SKM-1 treated with dmso at 0.1 percent for 144 hours (cell line): ENCODE results near the gene AJUBA.
A peak's percentile ranks its signal among the peaks of the same experiment; 100 is the strongest.
"Not testable (repeated sequence)": the region's sequence is repeated elsewhere in the genome, so short reads cannot be mapped to it uniquely, and the experiment has no call there.

Experiments used
- DNase-seq: peaks from one replicate; lab custom pipeline; 2025; ENCODE audit not compliant: unreplicated experiment; lab: John Stamatoyannopoulos, UW

Gene AJUBA

DNA sequence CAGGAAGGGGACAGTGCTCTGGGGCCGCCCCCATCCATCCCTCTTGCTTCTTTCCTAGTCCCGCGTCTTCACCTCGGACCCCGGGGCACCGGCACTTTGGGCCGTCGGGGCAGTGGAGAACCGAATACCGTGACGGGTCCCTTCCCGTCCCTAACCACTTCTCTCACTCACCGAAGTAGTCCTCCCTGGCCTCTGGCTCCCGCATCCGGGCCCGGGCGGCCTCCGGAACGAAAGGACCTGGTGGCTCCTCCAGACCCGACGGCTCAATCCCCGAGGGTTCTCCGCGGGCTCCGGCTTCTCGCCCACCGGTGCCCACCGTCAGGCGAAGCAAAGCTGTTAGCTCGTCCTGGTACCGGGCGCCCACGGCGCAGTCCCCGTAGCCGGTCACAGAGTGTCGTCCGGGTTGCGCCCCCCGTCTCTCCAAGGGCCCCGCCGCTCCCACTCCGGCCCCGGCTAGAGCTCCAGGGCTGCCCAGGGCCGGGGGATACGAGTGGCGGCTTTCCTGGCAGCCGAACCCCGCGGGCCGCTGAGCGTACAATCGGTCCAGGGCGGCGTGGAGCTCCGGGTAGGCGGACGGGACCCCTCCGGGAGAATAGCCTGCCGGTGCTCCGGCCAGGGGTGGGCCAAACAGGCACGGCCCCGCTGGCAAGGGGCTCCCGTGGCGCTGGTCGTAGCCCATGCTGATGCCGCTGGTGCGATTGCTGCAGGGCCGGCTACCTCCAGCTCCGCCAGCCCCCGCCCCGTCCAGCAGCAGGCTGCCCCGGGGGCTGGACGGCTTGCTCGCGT is 1.1 kb downstream of the AJUBA start:
- no peak for DNase-seq

DNA sequence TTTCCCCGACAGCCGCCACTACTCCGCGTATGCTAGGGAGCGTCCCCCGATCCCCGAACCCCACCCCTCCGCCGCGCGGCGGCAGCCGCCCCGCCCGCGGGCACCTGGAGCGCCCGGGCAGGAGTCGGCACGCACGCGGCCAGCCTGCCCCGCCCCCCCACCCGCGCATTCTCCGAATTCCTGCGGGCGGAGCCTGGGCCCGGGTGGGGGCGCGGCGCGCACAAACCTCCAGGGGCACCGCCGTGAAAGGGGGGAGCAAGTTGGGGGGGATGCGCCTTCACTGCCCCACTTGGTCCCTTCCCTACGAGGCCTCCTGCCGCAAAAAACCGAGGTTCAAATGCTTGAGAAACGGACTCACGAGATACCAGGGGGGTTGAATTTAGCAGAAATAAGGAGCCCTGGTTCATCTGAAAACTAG is 1.7 kb downstream of the AJUBA start:
- DNase-seq, result no peak

DNA sequence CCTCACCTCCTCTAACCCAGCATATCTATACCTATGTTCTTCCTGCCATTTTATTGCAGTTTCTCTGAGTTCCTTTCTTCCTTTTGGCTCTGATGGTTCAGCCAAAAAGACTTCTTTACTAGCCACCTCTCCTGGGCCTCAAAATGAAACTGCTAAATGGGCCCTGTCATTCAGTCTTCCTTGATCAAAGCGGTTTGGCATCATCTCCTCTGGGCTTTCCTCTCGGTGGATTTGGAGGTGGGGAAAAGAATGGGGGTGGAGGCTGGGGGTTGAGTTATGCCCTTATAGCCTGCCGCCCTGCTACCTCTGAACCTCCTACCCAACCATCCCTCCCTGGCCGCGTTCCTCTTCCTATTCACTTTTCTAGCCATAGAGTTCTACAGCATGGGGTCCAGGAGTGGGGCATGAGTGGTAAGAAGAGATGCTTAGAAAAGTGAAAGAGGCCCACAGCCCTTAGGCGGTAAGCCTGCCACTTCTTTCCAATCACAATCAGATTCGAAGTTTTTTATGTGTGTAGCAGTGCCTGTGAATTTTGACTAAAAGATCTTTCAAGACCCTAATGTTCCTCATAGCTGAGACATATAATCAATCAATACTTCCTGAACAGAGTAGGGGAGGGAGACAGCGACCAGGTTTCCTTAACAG is 2.5 kb downstream of the AJUBA start:
- no peak for DNase-seq

DNA sequence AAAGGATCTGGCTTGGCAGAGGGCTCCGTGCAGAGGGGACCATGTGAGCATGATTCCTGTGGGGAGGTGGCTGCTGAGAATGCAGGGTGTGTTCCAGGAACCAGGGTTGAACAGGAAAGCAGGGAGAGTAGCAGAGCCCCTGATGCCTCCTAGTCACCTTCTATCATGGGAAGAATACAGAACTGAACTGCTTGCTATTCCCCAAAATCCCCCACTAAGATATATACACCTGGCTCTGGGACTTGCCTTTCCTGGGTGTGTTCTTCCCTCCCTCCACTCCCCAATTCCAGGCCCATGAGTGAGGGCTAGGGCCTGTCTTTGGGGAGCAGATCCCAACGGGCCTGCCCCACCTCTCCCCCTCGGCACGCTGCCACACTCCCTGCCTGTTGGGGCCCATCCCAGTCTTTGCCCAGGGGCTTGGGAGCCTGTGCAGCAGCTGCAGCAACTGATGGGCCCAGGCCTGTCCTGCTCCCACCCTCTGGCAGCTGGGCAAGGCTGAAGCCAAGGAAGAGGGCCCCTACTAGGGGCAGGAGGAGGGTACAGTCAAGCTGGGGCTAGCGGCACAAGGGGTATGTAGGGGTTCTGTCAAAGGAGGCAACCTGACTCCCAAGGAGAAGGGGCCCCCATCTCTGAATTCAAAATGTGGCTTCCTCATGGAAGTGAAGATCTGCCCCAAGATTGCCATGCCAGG is 3.2 kb downstream of the AJUBA start:
- no peak for DNase-seq

DNA sequence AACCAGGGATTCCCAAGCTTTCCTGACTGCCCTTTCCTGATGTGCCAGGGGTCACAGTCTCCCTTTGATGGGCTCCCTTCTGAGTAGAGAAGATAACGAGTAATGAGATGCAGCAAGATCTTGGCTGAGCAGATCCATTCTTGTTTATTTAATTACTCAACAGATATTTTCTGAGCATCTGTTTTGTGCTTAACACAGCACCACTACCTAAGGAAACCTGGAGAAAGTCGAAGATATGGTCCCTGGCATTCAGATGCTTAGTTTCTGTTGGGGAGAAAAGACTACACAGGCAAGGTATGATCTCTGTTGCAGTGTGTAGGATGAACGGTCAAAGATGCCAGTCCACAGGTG is 3.9 kb downstream of the AJUBA start:
- no peak for DNase-seq

DNA sequence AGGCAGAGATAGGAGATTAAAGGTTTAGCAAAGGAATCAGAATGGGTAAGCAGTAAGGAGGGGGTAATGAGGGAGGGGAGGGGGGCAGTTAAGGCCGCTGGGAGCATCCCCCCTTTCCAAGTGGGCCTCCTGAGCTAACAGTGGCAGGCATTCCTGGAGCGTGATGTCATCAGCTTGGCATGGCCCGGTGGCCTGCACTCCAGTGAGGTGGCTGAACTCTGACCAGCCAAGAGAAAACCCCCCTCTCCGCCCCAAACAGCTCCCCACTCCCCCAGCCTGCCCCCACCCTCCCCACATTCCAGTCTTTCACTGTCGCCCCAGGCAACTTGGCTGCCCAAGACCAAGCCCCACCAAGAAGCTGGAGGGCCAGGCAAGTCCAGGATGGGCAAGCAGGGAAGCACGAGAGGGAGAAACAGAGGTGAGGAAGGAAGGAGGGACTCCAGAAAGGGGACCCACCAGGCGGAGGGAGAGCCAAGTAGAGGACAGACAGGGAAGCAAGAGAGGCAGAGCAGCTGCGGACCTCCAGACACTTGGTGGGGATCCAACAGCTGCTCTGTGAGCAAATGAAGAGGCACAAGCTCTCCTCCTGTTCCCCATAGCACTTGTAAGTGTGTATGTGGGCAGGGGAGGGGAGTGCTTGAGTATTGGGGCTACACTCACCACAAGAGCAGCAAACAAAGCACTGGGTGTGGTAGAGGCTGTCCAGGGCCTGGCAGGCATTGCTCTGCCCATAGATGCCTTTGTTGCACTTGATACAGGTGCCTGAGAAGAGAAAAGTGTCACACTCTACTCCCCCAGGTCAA is 4.5 kb downstream of the AJUBA start:
- no peak for DNase-seq

DNA sequence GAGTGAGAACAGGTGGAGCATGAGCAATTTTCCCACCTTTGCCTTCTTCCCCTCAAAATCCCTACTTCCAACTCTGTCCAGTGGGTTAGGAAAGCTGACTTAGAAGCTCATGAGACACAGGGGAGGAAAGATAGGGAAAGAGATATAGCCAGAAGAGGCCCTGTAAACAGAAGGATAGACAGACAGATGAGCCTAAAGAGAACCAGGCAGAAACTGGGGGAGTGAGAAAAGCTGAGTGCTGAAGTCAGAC is 5.0 kb downstream of the AJUBA start:
- DNase-seq, result no peak

DNA sequence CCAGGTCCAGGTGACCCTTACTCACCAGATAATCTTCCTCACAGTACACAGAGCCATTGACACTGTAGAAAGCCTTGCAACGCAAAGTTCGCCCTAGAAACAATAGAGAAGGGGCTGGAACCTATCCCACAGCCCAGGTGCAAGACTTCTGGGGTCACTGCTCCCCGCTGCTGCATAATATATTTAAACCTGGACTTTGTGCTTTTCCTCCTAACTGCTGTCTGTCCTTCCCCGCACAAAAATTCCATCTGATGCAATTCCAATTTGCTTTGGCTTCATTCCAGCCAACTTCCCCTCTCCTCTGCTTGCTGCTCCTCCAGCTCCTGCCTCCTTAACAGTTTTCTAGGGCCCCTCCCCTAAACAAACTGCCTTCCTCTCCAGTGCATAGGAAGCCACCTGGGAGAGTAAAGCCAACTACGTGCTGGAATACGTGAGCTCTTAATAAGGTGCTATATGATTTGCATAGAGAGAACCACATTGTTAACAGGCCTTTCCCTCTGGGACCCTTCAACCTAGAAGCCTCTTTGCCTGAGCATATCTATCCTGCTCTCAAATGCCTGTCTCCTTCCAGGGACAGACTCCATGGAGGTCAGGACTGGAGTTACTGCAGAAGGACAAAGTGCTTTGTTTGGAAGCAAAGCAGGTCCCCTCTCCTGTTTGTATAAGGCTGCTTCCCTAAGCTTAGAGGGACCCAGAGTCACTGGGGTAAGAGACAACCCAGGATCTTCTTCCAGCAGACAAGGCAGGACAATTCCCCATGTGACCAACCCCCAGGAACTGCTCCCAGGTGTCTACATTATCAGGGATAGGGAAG is 5.5 kb downstream of the AJUBA start:
- no peak for DNase-seq

DNA sequence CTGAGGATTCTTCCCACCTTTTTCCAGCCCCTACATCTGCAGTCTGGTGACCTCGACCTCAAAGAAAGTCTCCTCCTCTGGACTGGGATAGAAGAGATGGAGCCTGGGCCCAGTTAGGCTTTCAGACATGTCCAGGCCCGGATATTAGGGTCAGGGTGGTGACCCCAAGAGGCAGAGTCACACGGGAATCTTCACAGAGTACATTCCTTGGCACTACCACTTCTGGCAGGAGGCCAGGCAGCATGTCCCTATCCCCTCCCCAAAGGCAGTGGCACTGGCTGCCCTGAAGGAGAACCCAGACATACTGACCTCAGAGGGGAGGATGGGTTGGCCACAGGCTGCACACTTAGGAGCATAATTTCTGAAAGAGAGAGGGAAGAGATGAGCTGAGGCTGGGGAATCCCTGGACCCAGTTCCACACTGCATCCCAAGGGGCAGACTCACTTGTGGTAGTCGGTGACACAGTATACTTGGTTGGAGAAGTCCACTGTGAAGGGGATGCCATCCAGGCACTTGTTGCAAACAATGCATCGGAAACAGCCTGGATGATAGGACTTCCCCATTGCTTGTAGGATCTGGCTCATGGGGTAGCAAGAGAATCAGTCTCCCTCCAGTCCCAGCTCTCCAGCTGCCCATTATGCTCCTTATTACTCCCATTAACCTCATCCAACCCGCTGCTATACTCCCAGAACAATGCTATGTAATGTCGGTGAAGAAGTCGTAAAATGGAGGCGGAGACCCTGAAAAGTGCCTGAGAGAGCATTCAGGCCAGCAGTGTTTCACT is 7.6 kb downstream of the AJUBA start:
- no peak for DNase-seq

DNA sequence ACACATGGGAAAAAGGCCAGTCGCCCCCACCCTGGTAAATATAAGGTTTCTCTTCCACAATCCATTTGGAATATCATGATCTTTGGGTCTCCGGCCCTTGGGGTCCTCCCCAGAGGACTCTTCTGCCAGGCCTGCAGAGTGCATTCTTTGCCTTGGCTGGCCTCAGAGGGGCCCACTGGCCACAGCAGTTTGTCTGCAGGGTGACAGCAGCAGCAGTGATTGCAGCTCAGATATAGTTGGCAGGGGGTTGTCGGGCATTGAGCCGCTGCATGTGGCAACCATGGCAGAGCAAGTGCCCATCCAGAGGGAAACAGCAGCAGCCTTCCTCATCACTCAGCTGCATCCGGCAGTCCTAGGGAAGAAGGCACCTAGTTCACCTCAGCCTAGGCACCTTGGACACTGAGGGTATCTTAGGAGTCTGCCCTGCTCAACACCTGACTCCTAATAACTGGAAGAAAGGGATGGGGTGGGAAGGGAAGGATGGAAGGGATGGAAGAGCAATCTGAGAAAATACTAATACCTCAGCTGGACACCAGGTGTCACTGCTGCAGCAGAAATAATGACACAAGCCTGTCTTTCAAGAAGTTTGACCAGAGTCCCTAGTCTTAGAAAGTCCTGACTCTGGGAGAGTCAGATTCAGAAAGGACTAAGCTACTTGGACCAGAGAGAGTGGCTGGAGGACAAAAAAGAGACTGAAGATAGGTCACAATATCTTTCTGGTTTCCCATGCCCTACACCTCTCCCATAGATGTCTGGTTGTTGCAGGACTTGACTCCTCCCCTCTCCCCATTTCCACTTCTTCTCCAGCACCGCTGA is 8.9 kb downstream of the AJUBA start:
- DNase-seq, result peak; percentile 11

DNA sequence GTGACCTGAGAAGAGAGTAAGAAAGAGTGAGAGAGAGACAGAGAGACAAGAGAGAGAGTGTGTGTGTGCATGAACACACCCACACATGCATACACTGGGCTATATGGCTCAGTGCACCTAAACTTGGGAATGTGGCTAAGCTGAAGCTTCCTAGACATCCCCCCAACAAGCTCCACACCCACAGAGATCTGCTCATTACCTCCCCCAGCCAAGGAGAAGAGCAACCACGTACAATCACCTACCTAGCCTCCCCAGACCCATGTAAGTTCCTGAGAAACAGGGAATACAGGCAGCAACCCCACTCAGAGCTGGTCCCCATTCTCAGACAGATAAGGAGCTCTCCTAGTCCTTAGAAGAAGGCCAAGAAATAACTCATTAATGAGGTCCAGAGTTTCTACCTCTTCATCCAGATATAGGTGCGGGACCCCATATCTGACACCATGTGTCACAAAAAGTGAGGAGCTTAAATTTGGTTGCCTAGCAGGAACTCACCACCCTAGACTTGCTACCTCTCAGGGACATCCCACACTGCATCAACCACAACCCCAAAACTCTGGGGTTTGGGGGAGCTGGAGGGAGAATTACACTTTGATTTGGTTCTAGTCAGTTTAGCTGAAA is 9.9 kb downstream of the AJUBA start:
- no peak for DNase-seq

DNA sequence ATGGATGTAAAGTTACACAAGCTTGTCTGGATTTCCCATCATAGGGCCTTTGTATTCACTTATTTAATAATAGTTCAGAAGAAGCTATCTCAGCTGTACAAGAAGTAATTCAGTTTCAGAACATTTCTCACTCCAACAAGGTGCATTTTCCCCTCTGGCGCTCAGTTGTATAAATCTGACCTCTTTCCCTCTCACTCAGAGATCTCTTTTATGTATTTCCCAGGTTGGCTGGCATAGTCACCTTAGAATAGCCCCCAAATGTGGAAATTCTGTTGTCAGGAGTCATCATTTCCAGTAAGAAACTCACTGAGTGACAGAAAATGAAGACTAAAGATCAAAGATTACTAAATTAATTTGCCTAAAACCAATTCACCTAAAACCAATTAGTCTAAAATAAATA is 11.2 kb downstream of the AJUBA start:
- DNase-seq, result no peak

DNA sequence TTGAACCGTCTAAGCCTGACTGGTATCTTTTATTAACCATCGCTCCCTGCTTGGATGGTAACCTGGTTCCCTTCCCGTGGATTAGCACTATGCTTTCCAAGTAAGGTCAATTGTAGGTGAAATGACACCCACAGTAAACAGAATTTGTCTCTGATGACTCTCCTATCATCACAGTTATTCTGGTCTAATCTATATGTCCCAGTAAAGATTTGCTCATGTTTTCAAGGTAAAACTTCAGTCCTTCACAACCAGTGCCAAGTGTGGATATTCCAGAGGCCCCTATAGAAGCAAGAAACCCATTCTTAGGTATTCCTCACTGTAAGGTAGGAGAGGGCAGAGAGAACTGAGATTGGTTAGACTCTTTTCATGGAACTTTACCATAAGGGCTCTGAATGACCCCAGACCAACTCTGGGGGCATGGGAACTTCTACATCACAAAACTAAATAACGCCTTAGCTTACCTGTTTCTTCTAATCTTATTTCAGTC is 15.5 kb downstream of the AJUBA start:
- DNase-seq, result no peak

DNA sequence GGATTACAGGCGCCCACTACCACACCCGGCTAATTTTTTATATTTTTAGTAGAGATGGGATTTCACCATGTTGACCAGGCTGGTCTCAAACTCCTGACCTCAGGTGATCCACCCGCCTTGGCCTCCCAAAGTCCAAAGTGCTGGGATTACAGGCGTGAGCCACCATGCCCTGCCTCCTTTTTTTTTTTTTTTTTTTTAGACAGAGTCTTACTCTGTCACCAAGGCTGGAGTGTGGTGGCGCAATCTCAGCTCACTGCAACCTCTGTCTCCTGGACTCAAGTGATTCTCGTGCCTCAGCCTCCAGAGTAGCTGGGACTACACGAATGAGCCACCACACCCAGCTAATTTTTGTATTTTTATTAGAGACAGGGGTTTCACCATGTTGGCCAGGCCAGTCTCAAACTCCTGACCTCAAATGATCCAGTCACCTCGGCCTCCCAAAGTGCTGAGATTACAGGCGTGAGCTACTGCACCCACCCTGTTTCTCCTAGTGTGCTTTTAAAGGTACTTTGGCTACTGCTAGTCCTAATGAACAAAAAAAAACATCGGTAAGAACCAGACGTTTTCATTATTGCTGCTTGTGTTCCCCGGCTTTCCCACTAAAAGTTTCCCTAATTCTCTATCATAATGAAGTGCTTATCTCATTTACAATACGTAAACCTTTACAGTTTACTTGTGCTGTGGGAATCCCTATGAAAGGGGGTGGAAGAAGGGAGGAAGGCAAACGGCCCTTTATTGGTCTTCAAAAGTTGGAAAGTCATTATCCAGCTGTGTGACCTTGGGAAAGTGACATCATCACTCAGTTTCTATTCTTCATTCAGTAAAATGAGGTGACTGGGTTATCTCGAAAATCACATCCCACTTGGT is 16.2 kb downstream of the AJUBA start:
- not testable (repeated sequence) for DNase-seq

DNA sequence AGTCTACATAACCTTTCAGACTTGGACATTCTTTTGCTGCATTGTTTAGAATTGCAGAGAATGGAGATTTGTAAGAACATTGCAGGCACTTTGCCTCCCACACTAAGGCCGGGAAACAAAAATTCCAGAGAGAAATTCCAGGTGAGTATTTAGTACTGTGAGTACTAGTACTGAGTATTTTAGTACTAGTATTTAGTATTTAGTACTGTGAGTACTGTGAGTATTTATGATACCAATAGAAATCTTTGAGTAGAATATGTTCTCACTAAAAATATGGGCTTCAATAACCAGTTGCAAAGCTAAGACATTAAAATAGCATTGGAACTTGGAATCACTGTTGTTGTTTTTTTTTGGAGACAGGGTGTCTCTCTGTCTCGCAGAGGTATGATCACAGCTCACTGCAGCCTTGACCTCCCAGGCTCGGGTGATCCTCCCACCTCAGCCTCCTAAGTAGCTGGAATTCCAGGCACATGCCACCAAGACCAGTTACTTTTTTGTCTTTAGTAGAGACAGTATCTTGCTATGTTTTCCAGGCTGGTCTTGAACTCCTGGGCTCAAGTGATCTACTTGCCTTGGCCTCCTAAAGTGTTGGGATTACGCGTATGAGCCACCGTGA is 20.2 kb downstream of the AJUBA start:
- no peak for DNase-seq

DNA sequence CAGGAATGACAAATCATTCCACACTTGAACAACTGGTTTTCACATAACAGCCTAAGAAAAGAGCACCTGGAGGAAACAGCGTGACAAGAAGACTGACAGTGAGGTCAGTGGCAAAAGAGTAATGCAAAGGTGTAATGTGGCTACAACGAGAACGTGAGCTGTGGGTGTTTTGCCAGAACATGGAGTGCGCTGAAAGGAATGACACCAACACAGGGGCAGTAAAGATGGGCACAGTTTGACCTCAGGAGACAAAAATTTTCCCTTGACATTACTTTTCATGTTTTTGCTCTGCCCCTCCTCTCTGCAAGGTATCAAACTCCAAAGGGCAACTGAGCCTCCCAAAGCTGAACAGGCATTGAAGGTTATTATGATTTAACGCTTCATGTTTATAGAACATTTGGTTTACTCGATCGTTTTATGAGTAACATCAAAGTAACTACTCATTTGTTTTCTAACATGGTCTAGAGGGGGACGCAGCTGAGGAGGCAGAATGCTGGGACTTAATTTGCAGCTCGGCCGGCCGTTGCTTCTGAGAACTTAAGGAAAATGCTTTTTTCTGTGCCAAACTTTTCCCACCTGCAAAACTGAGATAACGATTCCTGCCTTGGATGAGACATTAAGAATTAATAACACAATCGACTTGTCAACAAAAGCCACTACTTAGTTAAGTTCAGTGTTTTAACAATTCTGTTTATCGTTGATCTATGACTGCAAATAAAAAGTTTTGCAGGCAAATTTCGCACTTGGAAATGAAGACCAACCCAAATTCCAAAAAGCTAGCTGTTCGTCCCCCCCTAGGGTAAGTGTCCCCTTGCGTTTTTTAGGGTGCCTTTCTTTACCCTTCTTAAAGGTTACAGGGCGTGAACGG is 26.4 kb downstream of the AJUBA start:
- no peak for DNase-seq
